ENCODE data around the gene LEMD3. TPM values are rescaled to one million over a fixed set of nuclear protein-coding genes. Genes with fewer than 3 reads are reported as not detected.

LEMD3 gene
- 13.7 and 16.2 TPM in 2 replicates for total RNA-seq

GRCh38 chr12:65169320-65170208, at the start of gene LEMD3:
TSS of gene LEMD3 (plus strand) at chr12:65169583. CDS start at chr12:65169597, 14 bp downstream.

DNA sequence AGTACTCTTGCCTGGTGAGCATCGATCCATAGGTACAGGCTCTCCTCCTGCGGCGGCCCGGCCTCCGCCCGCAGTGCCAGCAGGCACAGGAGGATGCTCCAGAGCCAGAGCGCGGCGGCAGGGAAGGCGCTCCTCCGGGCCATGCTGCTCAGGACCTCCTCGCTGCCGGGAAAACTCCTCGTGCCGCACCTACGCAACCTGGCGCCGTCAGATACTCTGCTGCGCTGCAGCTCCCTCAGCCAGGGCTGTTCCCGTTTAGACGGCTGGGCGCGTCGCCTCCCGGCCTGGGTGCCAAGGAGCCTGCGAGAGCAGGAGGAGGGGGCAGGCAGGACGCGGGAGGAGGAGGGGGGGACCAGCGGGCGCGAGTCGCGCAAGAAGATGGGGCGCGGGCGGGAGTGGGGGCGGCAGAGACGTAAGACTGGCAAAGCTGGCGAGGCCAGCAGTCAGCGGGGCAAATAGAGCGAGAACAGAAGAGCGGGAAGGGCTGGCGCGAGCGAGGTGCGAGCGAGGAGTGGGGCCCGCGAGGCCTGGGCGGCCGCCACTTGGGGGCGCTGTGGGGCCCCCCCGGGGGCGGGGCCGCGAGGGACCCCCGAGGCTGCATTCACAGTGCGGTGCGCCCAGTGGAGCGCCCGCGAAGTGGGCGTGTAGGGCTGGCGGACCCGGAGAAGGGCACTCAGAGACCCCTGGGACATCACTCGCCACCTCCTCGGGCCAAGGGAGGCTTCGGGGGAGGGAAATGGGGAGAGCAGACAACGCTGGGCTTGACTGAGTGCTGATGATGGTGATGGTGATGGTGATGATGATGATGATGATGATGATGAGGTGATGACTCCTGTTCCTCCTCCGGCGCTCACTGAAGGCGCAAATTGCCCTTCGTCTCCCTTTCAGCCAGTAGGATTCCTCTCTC, 48.1 kb upstream of the LEMD3 start, which contains the start of gene WIF1:
Gene WIF1 (minus strand): TSS at position 257 of the 907 bp plus-strand sequence. CDS start 114 bp downstream, at position 143.

GRCh38 chr12:65278576-65279368, 109.4 kb downstream of the LEMD3 start, which contains the start of gene MSRB3:
TSS of gene MSRB3 (plus strand) at chr12:65278683. CDS start at chr12:65308580, 29,897 bp downstream.

Other genes starting within 250 kb of the LEMD3 start
- gene WIF1, start 48.3 kb upstream of the LEMD3 start, total RNA-seq, result under 0.01 and 0.26 TPM in 2 replicates
- 21.4 and 23.3 TPM in 2 replicates for gene MSRB3, start 109.1 kb downstream of the LEMD3 start, total RNA-seq